T-helper 2 cell (primary cell): ENCODE data around the gene SURF6.
"Not testable (repeated sequence)": the region's sequence is repeated elsewhere in the genome, so short reads cannot be mapped to it uniquely, and the experiment has no call there.

Experiments
- DNase-seq, 5 experiments: peaks; one replicate each; pipeline versions ENCODE4 v3.0.0 to v3.0.0-alpha.2; 2012 to 2022

The SURF6 gene

GRCh38 chr9:133347515-133347984 lies 11.6 kb upstream of the SURF6 start:
- peak in 3 of 5 experiments; percentile 32 to 59 (median 47) for DNase-seq

GRCh38 chr9:133346021-133346785 lies 10.2 kb upstream of the SURF6 start:
- DNase-seq: no peak

DNA sequence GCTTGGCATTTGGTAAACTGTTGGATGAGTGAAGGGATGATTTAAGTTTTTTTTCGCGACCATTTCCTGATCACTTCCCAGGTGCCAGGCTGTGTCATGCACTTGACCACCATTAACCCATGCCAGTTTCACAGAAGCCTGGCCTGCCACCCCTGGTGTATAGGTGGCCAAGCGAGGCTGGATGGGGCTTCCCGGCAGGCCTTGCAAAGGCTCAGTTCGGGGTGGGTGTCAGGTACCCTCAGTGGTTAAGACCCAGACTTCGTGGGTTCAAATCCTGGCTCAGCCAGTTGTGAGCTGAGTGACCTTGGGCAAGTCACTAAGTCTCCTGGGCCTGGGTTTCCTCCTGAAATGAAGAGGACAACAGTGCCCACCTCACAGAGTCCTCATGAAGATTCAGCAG lies 9.6 kb upstream of the SURF6 start:
- DNase-seq: no peak

DNA sequence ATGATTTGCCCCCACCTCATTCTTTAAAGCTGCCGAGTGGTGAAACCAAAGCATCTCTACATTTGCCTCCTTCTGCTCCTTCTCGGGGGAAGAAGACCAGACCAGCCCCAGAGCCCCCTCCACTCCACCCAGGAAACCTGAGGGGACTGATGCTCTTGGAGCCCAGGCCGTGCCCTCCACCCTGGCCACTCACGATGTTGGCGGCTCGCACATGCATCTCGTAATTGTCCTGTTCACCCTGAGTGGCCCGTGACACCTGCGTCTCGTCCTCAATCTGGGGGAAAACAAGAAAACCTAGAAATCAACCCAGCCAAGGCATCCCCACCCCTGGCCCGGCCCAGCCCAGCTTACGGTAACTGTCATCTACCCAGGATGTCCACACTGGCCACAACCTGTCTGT lies 9.0 kb upstream of the SURF6 start:
- no peak for DNase-seq

DNA sequence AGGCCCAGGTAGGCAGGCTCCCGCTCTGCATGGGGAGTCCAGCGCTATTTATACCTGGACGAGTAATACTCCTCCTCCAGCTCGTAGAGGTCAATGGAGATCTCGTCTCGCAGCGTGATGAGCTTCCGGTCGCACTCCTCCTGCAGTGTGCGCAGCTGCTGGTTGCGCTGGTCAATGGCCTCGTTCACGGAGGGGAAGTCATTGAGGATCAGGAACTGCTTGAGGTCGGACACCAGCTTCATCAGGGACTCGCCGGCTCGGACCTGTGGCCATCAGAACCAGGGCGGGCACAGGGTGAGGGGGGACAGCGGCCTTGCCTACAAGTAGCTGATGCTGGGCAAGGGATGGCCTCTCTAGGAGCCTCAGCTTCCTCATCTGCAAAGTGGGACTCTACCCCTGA lies 8.1 kb upstream of the SURF6 start:
- no peak for DNase-seq

GRCh38 chr9:133342570-133342969 lies 6.6 kb upstream of the SURF6 start:
- no peak for DNase-seq

GRCh38 chr9:133342069-133342406 lies 6.0 kb upstream of the SURF6 start:
- no peak for DNase-seq

DNA sequence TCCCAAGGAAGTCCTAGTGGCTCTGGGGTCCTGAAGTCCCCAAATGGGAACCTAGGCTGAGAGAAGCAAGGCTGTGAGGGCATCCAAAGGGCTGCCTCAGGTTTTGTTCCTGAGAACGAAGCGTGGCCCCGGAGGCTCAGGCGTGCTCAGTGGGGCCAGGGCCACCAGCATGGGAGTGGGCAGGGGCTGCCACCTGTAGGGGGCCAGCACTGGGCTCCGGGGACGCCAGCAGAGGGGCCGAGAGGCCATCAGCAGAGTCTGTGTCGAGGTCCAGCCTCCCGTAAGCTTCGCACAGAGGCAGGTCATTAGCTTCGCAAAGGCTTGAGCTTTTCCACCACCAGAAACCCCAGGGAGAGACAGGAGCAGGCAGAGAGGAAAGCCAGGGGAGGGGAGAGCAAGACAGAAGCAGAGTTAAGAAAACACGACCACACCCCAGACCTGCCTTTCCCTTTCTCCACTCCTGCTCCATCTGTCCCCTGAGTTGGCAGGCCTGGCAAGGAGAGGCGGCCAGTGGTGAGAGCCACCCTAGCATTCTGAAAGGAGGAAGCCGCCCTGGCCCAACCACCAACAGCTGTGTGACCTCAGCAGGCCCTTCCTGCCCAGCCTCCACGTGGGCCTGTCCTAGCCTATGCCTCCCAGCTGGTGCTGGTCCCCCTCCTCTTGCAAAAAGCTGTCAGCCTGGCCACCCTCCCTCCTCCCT lies 5.5 kb upstream of the SURF6 start:
- no peak for DNase-seq

DNA sequence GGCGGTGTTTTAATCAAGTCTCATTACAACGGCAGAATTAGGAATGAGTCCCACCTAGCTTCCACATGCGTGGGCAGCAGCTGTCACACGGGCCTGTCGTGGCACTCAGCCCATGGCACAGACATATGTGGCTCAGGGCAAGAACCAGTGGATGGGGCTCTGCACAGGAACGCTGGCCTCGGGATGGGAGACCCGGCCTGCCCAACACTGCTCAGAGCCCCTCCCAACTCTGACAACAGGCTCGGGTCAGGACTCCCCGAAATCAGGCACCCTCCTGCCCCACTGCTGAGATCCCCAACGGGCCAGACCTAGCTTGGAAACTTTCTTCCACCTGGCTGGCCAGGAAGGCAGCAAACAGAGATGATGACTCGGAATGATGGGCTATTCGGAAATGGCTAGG lies 4.9 kb upstream of the SURF6 start:
- no peak for DNase-seq

DNA sequence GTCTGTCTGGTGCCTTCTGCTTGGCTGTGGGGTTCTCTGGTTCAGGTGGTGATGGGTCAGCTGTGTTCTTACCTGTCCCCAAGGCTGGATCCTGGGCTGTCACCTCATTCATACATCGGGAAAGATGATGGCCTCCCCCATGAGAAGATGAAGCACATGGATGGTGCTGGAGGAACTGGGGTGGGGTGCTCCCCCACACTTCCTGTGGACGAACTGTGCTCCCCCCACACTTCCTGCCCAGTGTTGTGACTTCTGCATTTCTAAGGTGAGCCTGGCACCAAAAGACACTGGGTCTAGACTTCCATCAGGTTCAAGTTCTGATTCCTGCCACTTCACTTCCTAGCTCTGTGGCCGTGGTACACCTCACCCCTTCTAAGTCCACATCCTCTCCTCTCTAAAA lies 4.3 kb upstream of the SURF6 start:
- no peak for DNase-seq

DNA sequence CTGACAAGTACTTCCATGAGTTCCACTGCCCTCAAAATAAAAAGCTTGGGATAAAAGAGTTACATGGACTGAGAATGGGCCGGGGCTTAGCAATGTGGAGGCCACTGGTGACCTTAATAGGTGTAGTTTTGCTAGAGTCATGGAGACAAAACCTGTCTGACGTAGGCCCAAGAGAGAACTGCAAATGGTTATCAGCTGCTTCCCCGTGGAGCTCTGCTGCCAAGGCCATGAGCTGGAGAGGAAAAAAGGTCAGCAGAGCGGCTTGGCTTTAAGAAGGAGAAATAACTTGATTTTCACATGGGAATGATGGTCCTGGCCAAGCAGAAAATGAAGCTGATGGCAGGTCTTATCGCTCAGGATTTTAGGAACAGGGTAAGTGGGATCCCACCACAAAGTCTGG lies 3.7 kb upstream of the SURF6 start:
- no peak for DNase-seq

DNA sequence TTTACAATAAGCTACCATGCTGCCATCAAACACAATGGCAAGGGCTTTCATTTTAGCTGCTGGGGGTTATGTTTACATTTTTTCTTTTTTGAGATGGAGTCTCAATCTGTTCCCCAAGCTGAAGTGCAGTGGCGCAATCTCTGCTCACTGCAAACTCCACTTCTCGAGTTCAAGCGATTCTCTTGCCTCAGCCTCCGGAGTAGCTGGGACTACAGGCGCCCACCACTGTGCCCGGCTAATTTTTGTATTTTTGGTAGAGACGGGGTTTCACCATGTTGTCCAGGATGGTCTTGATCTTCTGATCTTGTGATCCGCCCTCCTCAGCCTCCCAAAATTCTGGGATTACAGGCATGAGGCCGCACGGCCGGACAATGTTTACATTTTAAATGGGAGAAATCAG lies 1.1 kb downstream of the SURF6 start:
- DNase-seq: not testable (repeated sequence)

GRCh38 chr9:133334161-133334560 lies 1.8 kb downstream of the SURF6 start:
- no peak for DNase-seq

GRCh38 chr9:133333566-133333965 lies 2.4 kb downstream of the SURF6 start:
- no peak for DNase-seq

DNA sequence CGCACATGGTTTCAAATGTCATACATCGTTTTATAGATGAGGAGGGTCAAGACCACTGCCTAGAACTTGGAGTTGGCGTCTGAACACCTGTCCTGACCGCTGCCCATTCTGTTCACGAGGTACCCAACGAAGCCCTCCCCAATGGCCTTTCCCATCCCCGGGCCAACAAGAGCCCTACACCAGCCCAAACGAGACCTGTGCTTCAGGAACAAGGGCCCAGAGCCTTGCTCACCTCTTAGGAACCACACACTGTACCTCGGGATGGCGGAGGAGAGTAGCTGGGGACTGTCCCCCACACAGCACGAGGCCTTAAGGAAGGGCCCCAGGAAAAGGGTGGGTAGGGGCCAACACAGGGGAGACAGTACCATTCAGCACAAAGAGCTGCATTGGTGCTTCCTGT lies 3.0 kb downstream of the SURF6 start:
- no peak for DNase-seq

DNA sequence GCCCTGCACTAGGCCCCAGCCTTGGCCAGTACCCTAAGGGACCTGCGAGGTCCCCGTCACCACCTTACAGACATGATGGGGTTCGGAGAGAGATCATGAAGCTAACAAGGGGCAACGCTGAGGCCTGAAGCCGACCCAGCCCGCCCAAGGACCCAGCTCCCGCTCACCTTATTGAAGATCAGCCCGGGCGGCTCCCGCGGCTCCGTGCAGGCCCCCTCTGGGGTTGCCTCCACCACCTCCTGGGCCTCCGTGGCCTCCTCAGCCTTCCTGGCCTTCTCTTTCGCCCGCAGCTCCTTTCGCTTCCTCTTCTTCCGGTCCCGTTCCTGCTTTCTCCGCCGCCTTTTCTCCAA lies 3.6 kb downstream of the SURF6 start:
- no peak for DNase-seq

DNA sequence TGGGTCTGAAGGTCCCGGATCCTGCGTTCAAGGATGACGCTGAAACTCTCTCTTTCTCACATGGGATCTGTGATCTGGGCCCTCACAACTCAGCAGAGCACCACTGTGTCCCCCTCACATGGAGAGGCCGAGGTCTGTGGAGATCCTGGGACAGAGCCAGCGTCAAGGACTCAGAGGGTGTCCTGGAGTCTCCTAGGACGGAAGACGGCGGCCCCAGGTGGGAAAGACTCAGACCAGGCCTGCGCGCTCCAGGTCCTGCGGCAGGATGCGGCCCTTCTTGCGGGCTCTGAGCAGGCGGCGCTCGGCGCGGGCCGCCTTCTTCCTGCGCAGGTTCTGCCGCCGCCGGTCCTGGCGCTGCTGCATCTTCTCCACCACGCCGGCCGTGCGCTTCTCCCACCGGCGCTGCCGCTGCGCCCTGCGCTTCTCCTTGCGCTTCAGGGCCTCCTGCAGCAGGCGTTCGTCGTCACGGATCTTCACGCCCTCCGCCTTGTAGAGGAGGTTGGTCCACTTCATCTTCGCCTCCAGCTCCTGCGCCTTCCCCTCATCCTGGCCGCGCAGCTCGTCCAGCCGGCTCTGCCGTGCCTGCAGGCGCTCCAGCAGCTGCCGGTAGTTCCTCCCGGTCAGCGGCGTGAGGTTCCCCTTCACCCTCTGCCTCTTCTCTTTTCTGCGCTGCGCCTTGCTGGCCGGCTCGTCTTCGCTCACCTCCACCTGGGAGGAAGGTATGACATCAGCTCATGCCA lies 4.2 kb downstream of the SURF6 start:
- no peak for DNase-seq

DNA sequence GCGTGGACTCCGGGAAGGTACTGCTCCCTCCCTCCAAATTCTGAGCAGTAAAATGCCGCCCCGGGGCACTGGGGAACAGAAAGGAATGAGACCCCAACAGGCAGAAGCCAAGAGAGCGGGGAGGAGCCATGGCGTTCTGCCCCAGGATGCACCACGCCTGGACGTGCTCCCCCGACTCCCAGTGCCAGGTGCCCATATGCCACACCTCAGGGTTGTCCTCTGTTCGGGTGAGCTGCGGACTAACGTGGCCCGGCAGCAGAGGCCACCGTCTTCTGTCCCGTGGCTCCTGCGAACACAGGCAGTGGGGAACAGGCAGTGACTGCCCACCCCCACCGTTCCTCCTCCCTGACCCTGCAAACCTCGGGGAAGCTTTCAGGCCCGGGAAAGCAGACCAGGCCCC lies 4.8 kb downstream of the SURF6 start:
- no peak for DNase-seq

GRCh38 chr9:133329306-133330156 lies 6.5 kb downstream of the SURF6 start:
- DNase-seq: not testable (repeated sequence)

GRCh38 chr9:133327834-133328484 lies 8.0 kb downstream of the SURF6 start:
- no peak for DNase-seq

DNA sequence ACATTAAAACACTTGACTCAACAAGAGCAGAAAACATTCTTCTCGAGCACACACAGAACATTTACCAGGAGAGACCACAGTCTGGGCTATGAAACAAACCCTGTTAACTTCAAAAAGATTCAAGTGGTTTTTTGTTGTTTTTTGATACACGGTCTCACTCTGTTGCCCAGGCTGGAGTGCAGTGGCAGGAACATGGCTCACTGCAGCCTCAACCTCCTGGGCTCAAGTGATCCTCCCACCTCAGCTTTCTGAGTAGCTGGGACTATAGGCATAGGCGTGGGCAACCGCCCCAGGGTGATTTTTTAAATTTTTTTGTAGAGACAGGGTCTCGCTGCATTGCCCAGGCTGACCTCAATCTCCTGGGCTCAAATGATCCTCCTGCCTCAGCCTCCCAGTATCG lies 9.0 kb downstream of the SURF6 start:
- not testable (repeated sequence) for DNase-seq

DNA sequence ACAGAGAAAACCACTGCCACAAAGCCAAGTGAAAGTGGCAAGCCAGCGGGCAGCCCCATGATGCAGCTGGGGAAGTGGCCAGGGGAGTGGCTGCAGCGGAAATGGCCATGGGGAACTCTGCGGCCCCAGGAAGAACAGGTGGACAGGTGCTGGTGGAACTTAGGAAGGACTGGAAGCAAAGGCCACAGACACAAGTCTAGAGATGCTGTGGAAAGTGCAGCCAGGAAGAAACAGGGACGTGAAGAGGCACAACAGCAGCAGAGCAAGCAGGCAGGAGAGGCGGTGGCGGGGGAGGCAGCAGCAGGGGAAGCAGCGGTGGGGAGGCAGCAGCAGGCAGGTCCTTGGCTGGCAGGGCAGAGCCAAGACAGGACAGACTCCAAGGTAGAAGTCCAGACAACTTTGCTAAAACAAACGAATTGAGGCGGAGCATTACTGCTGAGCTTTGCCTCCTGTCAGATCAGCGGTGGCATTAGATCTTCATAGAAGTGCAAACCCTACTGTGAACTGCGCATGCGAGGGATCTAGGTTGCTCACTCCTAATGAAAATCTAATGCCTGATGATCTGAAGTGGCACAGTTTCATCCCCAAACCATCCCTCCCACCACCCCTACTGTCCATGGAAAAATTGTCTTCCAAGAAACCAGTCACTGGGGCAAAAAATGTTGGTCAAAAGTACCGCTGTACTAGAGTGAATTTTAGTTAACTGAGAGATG lies 11.8 kb downstream of the SURF6 start:
- no peak for DNase-seq
